H9 (cell line): ENCODE data around the gene ROBO1. TPM values are rescaled to one million over a fixed set of nuclear protein-coding genes. Genes with fewer than 3 reads are reported as not detected.

Experiments
- DNase-seq: peaks from one replicate; pipeline ENCODE4 v3.0.0-alpha.2; 2017
- H2AFZ ChIP-seq: one replicate; pipeline ENCODE4 v1.6.1; 2013; ENCODE audit warnings: mild to moderate bottlenecking, low read length, control low read depth, moderate library complexity
- H2AK5ac ChIP-seq: 2 replicates; pipeline ENCODE4 v1.6.1; 2013; ENCODE audit warnings: low read length, control low read depth, mixed read lengths; ENCODE audit not compliant: insufficient read length
- H2BK120ac ChIP-seq: one replicate; pipeline ENCODE4 v1.6.1; 2013; ENCODE audit warnings: low read depth, mild to moderate bottlenecking, low read length, control low read depth, inconsistent platforms; ENCODE audit not compliant: poor library complexity, severe bottlenecking
- H2BK12ac ChIP-seq: 2 replicates; pipeline ENCODE4 v1.6.1; 2013; ENCODE audit warnings: low read length, control low read depth, mixed read lengths, low read depth; ENCODE audit not compliant: insufficient read length
- H2BK15ac ChIP-seq: 2 replicates; pipeline ENCODE4 v1.6.1; 2013; ENCODE audit warnings: low read depth, low read length, control low read depth
- H2BK20ac ChIP-seq: one replicate; pipeline ENCODE4 v1.6.1; 2013; ENCODE audit warnings: low read depth, mild to moderate bottlenecking, low read length, control low read depth, inconsistent platforms; ENCODE audit not compliant: poor library complexity, severe bottlenecking
- H2BK5ac ChIP-seq: 2 replicates; pipeline ENCODE4 v1.6.1; 2013; ENCODE audit warnings: low read length, control low read depth, mixed read lengths; ENCODE audit not compliant: insufficient read length
- H3K14ac ChIP-seq: 2 replicates; pipeline ENCODE4 v1.6.1; 2013; ENCODE audit warnings: low read length, control low read depth; ENCODE audit not compliant: insufficient read depth
- H3K18ac ChIP-seq: 2 replicates; pipeline ENCODE4 v1.6.1; 2013; ENCODE audit warnings: low read depth, mild to moderate bottlenecking, mixed read lengths, low read length, control low read depth; ENCODE audit not compliant: insufficient read length
- H3K23ac ChIP-seq: 2 replicates; pipeline ENCODE4 v1.6.1; 2013; ENCODE audit warnings: low read length, control low read depth, mixed read lengths, low read depth; ENCODE audit not compliant: insufficient read length
- H3K23me2 ChIP-seq: 2 replicates; pipeline ENCODE4 v1.6.1; 2013; ENCODE audit warnings: low read depth, mild to moderate bottlenecking, mixed read lengths, low read length, control low read depth; ENCODE audit not compliant: insufficient read length, poor library complexity, severe bottlenecking
- H3K27ac ChIP-seq: 2 replicates; pipeline ENCODE4 v1.5.1; 2013; ENCODE audit warnings: low read length, control low read depth, mixed read lengths, low read depth; ENCODE audit not compliant: insufficient read length
- H3K27me3 ChIP-seq: 2 replicates; pipeline ENCODE4 v1.6.1; 2013; ENCODE audit warnings: low read length, control low read depth, inconsistent platforms; ENCODE audit not compliant: insufficient read depth
- H3K4ac ChIP-seq: 2 replicates; pipeline ENCODE4 v1.6.1; 2013; ENCODE audit warnings: low read depth, mild to moderate bottlenecking, control low read depth, inconsistent platforms, low read length, moderate library complexity
- H3K4me1 ChIP-seq: 2 replicates; pipeline ENCODE4 v1.6.1; 2013; ENCODE audit warnings: low read length, control low read depth, inconsistent platforms; ENCODE audit not compliant: insufficient read depth
- H3K4me2 ChIP-seq: 2 replicates; pipeline ENCODE4 v1.6.1; 2013; ENCODE audit warnings: low read length, control low read depth, mixed read lengths; ENCODE audit not compliant: insufficient read length, insufficient read depth
- H3K56ac ChIP-seq: 2 replicates; pipeline ENCODE4 v1.6.1; 2013; ENCODE audit warnings: low read depth, mild to moderate bottlenecking, mixed read lengths, low read length, control low read depth; ENCODE audit not compliant: insufficient read length
- H3K79me1 ChIP-seq: 2 replicates; pipeline ENCODE4 v1.6.1; 2013; ENCODE audit warnings: low read depth, mild to moderate bottlenecking, moderate library complexity, low read length, control low read depth, inconsistent platforms; ENCODE audit not compliant: insufficient read depth, poor library complexity, severe bottlenecking
- H3K79me2 ChIP-seq: 2 replicates; pipeline ENCODE4 v1.6.1; 2013; ENCODE audit warnings: low read length, control low read depth, inconsistent platforms; ENCODE audit not compliant: insufficient read depth
- H3K9ac ChIP-seq: 2 replicates; pipeline ENCODE4 v1.6.1; 2013; ENCODE audit warnings: low read length, control low read depth, mixed read lengths; ENCODE audit not compliant: insufficient read length; ENCODE audit errors: extremely low read depth
- H3K9me3 ChIP-seq: one replicate; pipeline ENCODE4 v1.6.1; 2013; ENCODE audit warnings: low read depth, low read length, inconsistent platforms; ENCODE audit not compliant: control insufficient read depth
- H3T11ph ChIP-seq: one replicate; pipeline ENCODE4 v1.6.1; 2013; ENCODE audit warnings: mild to moderate bottlenecking, low read length, control low read depth, inconsistent platforms
- H4K20me1 ChIP-seq: one replicate; pipeline ENCODE4 v1.6.1; 2013; ENCODE audit not compliant: control insufficient read depth, insufficient read length, insufficient read depth
- H4K5ac ChIP-seq: 2 replicates; pipeline ENCODE4 v1.6.1; 2013; ENCODE audit warnings: low read depth, mild to moderate bottlenecking, mixed read lengths, low read length, control low read depth; ENCODE audit not compliant: insufficient read length
- H4K8ac ChIP-seq: replicated peaks from 2 replicates; pipeline ENCODE4 v1.6.1; 2013; ENCODE audit warnings: low read length, control low read depth, mixed read lengths, low read depth; ENCODE audit not compliant: insufficient read length
- H4K91ac ChIP-seq: 2 replicates; pipeline ENCODE4 v1.6.1; 2013; ENCODE audit warnings: low read depth, mild to moderate bottlenecking, moderate library complexity, mixed read lengths, low read length, control low read depth; ENCODE audit not compliant: insufficient read length
- H3K27ac Mint-ChIP-seq, 3 experiments: 2 replicates in 2 of 3; 3 replicates in 1 of 3; pipeline ENCODE4 v1.8.0; 2020 to 2021; ENCODE audit warnings: mixed read lengths in 3 of 3, mild to moderate bottlenecking in 1 of 3, moderate library complexity in 1 of 3
- H3K27me3 Mint-ChIP-seq: 2 replicates; pipeline ENCODE4 v1.8.0; 2021; ENCODE audit warnings: low read depth, mild to moderate bottlenecking, moderate library complexity, mixed read lengths
- H3K36me3 Mint-ChIP-seq, 3 experiments: 2 replicates in 2 of 3; 3 replicates in 1 of 3; pipeline ENCODE4 v1.8.0; 2020 to 2021; ENCODE audit warnings: low read depth in 3 of 3, mixed read lengths in 3 of 3; ENCODE audit not compliant: insufficient read depth in 1 of 3
- H3K4me1 Mint-ChIP-seq, 2 experiments: 2 replicates each; pipeline ENCODE4 v1.8.0; 2020; ENCODE audit warnings: mixed read lengths in 2 of 2
- H3K4me3 Mint-ChIP-seq, 2 experiments: 2 replicates in 1 of 2; 3 replicates in 1 of 2; pipeline ENCODE4 v1.8.0; 2020 to 2021; ENCODE audit warnings: mild to moderate bottlenecking in 2 of 2, mixed read lengths in 2 of 2, moderate library complexity in 1 of 2
- H3K9me3 Mint-ChIP-seq, 2 experiments: 2 replicates in 1 of 2; 3 replicates in 1 of 2; pipeline ENCODE4 v1.8.0; 2020; ENCODE audit warnings: mild to moderate bottlenecking in 2 of 2, mixed read lengths in 2 of 2, moderate library complexity in 1 of 2
- CTCF ChIP-seq: fragments of 200-600 bp; sonication (generic); conservative IDR thresholded peaks from 3 replicates; pipeline ENCODE4 v1.8.0; 2021; ENCODE audit warnings: antibody characterized with exemption, mild to moderate bottlenecking
- WGBS: extraction: QIAGEN DNeasy Blood & Tissue Kit; methylation state at CpG from one replicate; pipeline ENCODE4 v1.1.7; 2013; ENCODE audit warnings: missing lambda C conversion rate, low lambda C conversion rate, mixed read lengths; ENCODE audit not compliant: insufficient read length; ENCODE audit errors: extremely low coverage; 5-methylcytosine and 5-hydroxymethylcytosine counted together
- total RNA-seq: library from RNA; stranded (reverse); gene quantifications from 2 replicates; pipeline ENCODE4 v1.2.1, GENCODE V29; 2021

ROBO1 gene
- total RNA-seq, 1 experiment from 2014 or later = 62.7 TPM

GRCh38 chr3:78878011-78878410, 889.8 kb downstream of the ROBO1 start:
- Histone ChIP-seq H3K4me1 (no peaks in the 10 kb centered on the region; the same call in 1 of the 2 replicates), H3K23ac (no peak overlapping the region), H2BK5ac (no peak overlapping the region), H3K27ac (no peak overlapping the region), H4K91ac (no peak overlapping the region), H2BK120ac (no peak overlapping the region), H3K4me2 (no peak overlapping the region), H3K9me3 (no peaks in the 10 kb centered on the region), H3K56ac (no peak overlapping the region), H3K23me2 (no peaks in the 10 kb centered on the region), H3T11ph (no peak overlapping the region), H2AK5ac (no peak overlapping the region), H3K14ac (no peak overlapping the region), H2BK15ac (no peak overlapping the region), H2BK20ac (no peak overlapping the region), H3K27me3 (no peaks in the 10 kb centered on the region), H3K79me2 (no peaks in the 10 kb centered on the region), H3K79me1 (peaks cover 3% of the 10 kb centered on the region), H3K9ac (no peak overlapping the region), H4K8ac (no peak overlapping the region), H4K5ac (no peak overlapping the region), H2AFZ (no peak overlapping the region), H3K4ac (no peak overlapping the region), H2BK12ac (no peak overlapping the region), H4K20me1 (no peaks in the 10 kb centered on the region), H3K18ac (no peak overlapping the region)
- TF ChIP-seq CTCF = no peak
- Mint-ChIP-seq H3K9me3 (no peaks in the 10 kb centered on the region), H3K27me3 (no peaks in the 10 kb centered on the region), H3K36me3 (peaks cover 0 to 1% (median 0%) of the 10 kb centered on the region in 3 experiments; a peak in 1 of 7 replicates), H3K4me3 (no peak overlapping the region), H3K4me1 (peaks cover 38 to 48% of the 10 kb centered on the region in 2 experiments), H3K27ac (peak overlapping the region; percentile 57 to 95 (median 58); a peak in 6 of 7 replicates)
- no peak for DNase-seq
- no CpG with 5 or more reads among the region's 4 CpGs for WGBS
